GM23338 (cell line): Measurements from ENCODE around the gene NXF1.

ENCODE experiments used
- EZH2 ChIP-seq: fragments of 200-600 bp; sonication (generic); IDR thresholded peaks from one replicate; pipeline ENCODE4 v1.8.0; 2017; ENCODE audit warnings: antibody characterized with exemption, mild to moderate bottlenecking, low read depth; ENCODE audit not compliant: unreplicated experiment
- EZH2phosphoT487 ChIP-seq: fragments of 200-600 bp; sonication (generic); IDR thresholded peaks from one replicate; pipeline ENCODE4 v1.8.1; 2018; ENCODE audit warnings: antibody characterized with exemption; ENCODE audit not compliant: unreplicated experiment
- NANOG ChIP-seq: IDR thresholded peaks from 2 replicates; pipeline ENCODE4 v1.6.1; 2016; ENCODE audit warnings: antibody characterized with exemption, borderline replicate concordance
- TF ChIP-seq, protein P1 (sequence below), 2 experiments: fragments of 200-600 bp in 1 of 2; sonication (generic) in 1 of 2; conservative IDR thresholded peaks; 2 replicates each; pipeline versions ENCODE4 v1.5.1 to v1.6.1; 2016 to 2017; ENCODE audit warnings: antibody characterized with exemption in 2 of 2, low read depth in 2 of 2, mild to moderate bottlenecking in 2 of 2, moderate library complexity in 1 of 2

DNA sequence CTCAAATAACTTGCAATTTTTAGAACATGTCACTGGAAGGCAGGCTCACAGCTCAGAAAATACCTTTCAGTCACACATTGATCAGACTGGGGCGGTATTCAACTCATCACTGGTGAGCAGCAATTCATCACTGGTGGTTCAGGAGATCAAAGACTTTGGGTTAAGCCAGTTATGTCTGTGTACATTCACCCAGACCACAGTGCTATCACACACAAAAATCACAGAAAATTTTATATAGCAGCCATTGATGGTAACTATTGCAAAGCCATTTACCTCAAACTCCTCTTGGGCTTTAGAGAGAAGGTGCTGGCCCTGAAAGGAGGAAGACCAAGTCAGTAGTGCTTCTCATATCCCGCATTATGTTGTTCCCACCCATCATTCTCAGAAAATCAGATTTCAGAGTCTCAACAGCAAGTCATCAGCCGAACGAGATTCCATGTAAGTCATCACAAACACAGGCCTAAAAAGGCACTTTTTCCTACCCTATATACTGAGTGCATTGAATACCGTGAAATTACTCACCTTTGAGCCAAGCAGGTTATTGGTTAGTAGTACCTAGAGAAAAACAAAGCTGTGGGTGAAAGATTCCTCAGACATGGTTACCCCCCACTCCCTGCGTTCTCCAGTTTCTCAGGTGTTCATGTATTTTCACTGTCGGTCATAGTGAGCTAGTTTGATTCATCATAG is 48.2 kb upstream of the NXF1 start:
- TF ChIP-seq, protein P1, sequence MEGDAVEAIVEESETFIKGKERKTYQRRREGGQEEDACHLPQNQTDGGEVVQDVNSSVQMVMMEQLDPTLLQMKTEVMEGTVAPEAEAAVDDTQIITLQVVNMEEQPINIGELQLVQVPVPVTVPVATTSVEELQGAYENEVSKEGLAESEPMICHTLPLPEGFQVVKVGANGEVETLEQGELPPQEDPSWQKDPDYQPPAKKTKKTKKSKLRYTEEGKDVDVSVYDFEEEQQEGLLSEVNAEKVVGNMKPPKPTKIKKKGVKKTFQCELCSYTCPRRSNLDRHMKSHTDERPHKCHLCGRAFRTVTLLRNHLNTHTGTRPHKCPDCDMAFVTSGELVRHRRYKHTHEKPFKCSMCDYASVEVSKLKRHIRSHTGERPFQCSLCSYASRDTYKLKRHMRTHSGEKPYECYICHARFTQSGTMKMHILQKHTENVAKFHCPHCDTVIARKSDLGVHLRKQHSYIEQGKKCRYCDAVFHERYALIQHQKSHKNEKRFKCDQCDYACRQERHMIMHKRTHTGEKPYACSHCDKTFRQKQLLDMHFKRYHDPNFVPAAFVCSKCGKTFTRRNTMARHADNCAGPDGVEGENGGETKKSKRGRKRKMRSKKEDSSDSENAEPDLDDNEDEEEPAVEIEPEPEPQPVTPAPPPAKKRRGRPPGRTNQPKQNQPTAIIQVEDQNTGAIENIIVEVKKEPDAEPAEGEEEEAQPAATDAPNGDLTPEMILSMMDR (conservative IDR thresholded peaks at IDR 0.05; ENCODE audit: low read depth in 2 of 2): no peak
- no peak for TF ChIP-seq EZH2
- no peak for TF ChIP-seq NANOG
- no peak for TF ChIP-seq EZH2phosphoT487
